ENCODE measurements around the gene KLF17.

DNA sequence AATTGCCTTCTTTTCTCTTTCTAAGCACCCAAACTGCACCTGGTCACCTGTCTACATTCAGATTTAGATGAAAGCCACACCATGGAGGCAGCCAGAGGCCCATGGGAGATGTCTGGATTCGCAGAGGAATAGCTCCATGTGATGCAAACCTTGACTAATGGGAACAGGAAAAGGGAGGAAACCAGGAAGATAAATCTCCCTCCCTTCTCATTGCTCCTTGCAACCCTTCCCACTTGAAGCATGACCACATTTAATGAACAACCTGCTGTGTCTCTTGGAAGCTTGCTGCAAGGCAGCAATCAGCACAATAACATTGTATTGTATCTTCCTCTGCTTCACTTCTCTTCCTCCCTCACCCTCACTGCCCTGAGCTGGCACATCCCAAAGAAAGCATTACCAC lies 42.6 kb upstream of the KLF17 start:
- TF ChIP-seq, protein P1, sequence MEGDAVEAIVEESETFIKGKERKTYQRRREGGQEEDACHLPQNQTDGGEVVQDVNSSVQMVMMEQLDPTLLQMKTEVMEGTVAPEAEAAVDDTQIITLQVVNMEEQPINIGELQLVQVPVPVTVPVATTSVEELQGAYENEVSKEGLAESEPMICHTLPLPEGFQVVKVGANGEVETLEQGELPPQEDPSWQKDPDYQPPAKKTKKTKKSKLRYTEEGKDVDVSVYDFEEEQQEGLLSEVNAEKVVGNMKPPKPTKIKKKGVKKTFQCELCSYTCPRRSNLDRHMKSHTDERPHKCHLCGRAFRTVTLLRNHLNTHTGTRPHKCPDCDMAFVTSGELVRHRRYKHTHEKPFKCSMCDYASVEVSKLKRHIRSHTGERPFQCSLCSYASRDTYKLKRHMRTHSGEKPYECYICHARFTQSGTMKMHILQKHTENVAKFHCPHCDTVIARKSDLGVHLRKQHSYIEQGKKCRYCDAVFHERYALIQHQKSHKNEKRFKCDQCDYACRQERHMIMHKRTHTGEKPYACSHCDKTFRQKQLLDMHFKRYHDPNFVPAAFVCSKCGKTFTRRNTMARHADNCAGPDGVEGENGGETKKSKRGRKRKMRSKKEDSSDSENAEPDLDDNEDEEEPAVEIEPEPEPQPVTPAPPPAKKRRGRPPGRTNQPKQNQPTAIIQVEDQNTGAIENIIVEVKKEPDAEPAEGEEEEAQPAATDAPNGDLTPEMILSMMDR (IDR thresholded peaks at IDR 0.05): no peak
- TF ChIP-seq POLR2A (IDR thresholded peaks at IDR 0.05): no peak

Data from heart left ventricle (tissue), 13 donors.